Subcutaneous adipose tissue (tissue), 4 donors: Measurements from ENCODE around the gene KRT3. TPM values are rescaled to one million over a fixed set of nuclear protein-coding genes. Genes with fewer than 3 reads are reported as not detected.

Source experiments
- CTCF ChIP-seq: fragments of 450-650 bp; IDR thresholded peaks from one replicate; pipeline ENCODE4 v1.5.1; 2016; ENCODE audit warnings: low read depth, mild to moderate bottlenecking, control low read depth, antibody characterized with exemption, moderate library complexity
- total RNA-seq, 4 donors: library from RNA; depleted of rRNA; stranded (reverse); fragments of >200 nt; gene quantifications; one replicate each; pipeline ENCODE4 v1.1.0, GENCODE V29; 2016

The KRT3 gene
- total RNA-seq, 4 donors from 2014 or later: not detected

GRCh38 chr12:52767020-52767379, 28.9 kb downstream of the KRT3 start:
- TF ChIP-seq CTCF: no peak

GRCh38 chr12:52766351-52767019, 29.4 kb downstream of the KRT3 start:
- no peak for TF ChIP-seq CTCF

GRCh38 chr12:52765702-52766101, 30.2 kb downstream of the KRT3 start:
- no peak for TF ChIP-seq CTCF

- TF ChIP-seq CTCF: no peak
These were observed 31.9 kb downstream of the KRT3 start for GRCh38 chr12:52763991-52764390.

GRCh38 chr12:52763036-52763659, 32.8 kb downstream of the KRT3 start:
- TF ChIP-seq CTCF: no peak

GRCh38 chr12:52761802-52762201, 34.1 kb downstream of the KRT3 start:
- no peak for TF ChIP-seq CTCF

- TF ChIP-seq CTCF: no peak
These were observed 35.3 kb downstream of the KRT3 start for GRCh38 chr12:52760623-52761022.
